Right hindlimb (tissue), 1 donor: Measurements from ENCODE around the gene IGF2.

Source experiments
- DNase-seq: peaks from one replicate; pipeline ENCODE4 v3.0.0-alpha.2; 2018

The IGF2 gene

DNA sequence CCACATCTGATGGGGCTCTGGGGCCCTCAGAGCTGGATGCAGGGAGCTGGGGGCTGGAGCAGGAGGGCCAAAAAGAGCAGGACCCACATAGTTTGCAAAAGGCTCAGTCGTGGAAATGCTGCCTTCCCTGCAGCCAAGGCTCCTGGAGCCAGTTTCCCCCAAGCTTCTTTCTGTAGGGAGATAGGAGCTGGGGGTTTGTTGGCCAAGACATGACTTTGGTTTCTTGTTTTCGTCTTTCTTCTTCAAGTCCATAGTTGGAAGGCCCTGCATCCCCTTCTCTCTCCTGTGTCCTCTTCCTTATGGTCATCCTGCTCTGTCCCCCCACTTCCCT, 36.3 kb downstream of the IGF2 start:
- DNase-seq, result no peak

DNA sequence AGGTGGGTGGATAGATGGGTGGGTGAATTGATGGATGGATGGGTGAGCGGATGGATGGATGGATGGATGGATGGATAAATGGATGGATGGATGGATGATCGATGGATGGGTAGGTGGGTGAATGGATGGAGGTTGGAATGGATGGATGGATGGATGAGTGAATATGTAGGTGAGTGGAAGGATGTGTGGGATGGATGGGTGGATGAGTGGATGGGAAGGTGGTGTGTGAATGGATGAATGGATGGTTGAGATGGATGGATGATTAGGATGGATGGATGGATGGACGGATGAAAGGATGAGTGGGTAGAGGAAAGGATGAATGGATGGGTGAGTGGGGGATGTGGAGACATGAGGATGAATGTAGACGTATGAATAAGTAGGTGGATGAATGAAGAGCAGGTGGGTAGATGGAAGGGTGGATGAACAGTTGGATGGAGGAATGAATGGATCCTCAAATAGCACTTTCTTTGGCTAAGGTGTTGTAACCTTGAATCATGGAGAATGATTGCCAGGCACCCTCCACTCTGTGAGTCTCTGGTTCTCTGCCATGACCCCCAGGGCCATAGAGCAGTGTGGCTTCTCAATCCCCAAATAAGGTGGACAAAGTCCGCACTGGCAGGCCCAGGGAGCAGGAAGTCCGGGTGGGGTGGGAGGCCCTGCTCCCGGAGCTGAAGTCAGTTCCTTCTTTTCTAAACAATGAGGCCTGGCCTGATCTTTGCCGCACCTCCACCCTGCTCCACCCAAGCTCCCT, 36.9 kb downstream of the IGF2 start:
- DNase-seq, result no peak

DNA sequence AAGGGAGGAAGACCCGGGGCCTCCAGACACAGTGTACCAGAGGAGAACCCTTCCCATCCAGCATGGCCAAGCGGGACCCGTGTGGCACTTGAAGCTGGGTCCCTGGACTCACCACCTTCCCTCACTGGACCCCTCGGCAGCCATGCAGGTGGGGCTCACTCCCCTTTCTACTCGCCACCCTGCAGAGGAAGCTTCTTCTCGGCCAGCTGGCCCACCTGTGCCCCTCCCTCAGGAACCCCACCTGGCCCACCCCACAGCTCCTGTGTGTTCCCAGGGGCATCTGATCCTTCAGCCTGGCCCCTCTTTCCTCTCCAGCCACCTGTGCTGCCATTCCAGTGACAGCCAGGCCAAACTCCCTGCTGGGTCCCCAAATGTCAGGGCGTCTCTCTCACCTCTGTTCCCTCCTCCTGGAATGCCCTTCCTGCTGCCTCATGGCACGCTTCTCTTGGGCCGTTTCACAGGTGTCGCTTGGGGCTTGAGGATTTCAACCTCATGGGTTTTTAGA, 38.0 kb downstream of the IGF2 start:
- DNase-seq, result no peak

DNA sequence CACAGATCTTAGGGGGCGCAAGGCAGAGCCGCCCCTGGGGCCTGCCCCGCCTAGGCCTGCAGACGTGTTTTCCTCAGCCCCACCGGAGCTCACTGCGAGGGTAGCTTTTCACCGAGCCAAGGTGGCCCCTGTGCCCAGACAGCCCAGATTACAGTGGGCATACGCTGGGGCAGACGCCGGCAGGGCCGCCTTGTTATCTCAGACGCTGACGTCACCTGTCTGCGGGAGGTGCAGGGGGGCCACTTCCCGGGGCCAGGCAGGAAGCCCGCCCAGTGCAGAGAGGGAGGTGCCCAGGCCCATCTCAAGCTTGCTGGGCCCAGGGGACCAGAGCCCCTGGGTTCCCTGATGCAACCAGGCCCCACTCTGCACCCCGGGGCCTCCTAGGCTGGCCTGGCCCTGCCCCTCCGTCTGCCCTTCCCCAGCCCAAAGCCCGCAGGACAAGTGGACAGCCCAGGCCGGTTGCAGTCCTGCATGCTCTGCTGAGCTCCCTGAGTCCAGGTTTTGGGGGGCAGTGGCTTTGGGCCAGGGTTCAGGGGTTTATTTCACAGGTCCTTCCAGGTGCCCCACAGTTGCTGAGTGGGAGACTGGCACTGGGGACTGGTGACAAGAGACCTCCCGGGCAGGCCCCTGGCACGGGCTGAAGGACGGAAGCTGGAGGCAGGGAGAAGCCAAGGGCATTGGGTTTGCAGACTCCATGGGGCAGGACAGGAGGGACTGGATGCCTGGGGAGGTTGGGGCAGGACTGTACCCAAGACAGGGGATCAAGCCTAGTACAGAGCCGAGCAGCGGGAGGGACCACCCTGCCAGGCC, 38.6 kb downstream of the IGF2 start:
- DNase-seq, result no peak

DNA sequence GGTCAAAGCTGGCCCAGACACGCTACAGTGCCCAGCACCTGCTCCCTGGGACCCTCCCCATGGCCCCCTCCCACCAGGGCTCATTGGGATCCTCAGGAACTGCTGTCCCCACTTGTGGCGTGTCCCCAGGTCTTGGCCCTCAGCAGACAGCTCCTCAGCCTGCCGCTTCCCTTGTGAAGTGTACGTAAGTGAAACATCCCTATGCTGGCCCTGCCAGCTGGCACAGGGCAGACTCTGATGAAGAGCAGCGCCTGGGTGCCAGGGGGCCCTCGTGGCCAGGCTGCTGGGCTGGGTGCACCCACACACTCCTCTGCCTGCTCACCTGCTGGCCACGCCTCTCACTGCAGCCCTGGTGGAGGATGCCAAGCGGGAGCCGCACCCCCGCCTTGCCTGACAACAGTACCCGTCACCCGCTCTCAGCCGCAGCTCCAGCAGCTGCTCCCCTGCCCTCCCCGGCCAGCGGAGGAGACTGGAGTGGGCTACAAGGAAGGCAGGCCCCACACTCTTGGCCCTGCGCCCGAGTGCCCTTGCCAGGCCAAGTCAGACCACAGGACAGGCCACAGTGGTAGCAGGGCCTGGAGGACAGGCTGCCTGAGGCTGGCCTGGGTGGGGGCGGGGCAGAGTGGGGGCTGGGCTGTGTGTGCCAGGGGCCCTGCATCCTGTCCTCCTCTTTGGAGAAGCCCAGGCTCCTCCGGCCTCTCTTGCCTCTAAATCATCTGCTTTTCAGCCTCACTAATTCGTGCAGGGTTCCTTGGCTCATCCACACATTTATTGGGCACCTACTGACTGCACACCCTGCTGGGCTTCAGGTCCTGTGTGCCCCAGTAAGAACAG, 39.5 kb downstream of the IGF2 start:
- peak; percentile 63 for DNase-seq

DNA sequence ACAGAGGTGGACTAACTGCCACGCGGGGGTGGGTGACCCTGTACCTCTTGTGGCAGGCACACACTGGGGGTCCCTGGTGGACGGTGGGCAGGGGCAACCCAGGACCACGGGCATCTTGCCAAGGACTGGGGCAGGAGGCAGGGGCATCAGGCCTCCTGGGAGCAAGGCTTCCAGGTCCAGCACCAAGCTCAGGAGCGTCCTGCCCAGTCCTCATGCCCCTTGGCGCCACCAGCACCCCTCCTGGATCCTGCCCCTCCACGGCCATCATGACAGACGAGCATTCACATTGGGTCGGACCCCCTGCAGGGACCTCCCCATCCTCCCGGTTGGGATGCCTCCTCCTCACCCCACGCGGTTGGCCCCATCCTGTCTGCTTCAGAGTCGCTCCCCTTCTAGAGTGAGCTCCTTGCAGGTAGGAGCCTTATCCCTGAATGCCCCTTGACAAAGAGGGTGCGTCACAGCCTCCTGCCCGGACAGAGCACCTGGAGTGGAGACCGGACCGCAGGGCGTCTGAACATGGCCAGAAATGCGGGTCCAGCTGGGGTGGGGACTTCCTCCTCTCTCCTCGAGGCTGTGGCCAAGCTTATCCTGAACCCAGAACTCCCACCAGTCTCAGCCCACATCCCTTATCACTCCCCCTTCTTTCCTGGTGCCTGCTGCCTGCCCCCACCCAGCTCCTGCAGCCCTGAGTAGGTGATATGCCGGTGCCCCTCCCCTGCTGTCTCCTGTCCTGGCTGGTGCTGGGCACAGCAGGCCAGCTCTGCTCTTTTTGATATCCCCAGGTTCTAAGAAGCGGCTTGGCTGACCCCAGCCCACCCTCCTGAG, 40.3 kb downstream of the IGF2 start:
- DNase-seq, result no peak

DNA sequence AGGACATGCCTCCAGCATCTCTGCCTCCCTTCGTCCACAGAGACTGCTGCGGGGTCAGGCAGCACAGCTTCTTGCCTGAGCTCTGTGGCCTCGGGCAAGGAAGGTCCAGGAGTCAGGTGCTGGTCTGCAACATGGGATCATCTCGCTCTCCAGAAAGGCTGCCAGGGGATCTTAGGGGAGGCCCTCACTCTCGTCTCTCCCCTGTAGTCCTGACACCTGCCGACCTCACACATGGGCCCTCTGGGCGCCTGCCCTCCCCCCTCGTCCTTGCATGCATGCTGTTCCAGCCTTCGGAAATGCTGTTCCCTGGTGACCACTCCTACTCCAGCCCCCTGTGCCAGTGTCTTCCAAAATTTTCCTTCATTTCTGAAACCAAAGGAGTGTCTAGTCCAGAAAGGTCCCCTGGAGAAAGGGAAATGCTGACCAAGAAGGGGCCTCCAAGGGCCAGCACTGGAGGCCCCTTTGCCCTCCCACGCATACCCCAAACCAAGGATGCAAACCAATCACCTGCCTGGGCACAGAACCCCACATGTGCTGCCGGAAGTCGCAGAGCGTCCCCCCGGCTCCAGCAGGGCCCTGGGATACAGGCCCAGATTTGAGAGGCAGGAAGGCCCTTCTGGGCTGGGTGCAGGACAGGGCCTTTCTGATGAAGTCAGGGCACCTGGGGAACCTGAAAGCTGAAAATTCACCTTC, 41.0 kb downstream of the IGF2 start:
- no peak for DNase-seq

DNA sequence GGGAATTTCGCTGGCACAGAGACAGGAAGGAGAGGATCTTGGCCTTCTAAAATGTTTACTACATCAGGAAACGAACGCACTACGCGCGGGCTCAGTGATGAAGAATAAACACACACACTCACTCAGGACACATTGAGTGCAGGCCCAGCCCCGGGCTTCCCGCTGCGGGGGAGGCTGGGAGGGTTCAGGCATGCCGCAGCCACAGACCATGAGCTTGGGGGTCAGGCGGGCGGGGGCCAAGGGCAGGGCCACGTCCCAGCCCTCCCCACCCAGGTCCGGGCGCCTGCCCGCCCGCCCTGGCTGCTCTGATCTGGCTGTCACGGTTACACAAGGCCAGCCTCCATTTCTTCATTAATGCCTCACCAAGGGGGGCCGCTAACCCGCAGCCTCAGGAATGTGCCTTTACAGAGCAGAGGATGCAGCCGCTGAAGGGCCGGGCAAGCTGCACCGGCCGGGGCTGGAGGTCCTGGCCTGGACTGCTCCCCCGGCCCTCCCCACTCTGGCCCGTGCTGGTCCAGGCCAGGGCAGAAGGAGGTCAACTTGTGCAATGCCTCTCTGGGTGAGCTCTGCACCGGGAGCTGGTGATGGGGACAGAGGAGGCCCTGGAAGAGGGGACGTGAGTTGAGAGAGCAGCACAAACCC, 41.7 kb downstream of the IGF2 start:
- peak; percentile 63 for DNase-seq

DNA sequence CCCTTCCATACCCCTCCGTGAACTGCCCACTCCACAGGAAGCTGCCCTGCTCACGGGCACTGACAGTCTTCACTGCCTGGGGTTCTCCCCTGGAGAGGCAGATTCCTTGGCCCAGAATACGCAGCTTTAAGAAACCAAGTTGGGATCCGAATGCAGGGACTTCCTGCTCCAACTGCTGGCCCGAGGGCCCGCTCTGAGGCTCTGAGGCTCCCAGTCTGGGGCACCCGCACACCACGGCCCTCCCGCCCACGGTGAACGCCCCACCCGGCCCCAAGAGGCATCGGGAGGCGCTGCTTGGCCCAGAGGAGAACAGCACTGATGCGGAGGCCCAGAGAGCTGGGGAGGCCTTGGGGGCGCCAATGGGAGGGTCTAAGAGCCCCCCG, 42.3 kb downstream of the IGF2 start:
- no peak for DNase-seq

DNA sequence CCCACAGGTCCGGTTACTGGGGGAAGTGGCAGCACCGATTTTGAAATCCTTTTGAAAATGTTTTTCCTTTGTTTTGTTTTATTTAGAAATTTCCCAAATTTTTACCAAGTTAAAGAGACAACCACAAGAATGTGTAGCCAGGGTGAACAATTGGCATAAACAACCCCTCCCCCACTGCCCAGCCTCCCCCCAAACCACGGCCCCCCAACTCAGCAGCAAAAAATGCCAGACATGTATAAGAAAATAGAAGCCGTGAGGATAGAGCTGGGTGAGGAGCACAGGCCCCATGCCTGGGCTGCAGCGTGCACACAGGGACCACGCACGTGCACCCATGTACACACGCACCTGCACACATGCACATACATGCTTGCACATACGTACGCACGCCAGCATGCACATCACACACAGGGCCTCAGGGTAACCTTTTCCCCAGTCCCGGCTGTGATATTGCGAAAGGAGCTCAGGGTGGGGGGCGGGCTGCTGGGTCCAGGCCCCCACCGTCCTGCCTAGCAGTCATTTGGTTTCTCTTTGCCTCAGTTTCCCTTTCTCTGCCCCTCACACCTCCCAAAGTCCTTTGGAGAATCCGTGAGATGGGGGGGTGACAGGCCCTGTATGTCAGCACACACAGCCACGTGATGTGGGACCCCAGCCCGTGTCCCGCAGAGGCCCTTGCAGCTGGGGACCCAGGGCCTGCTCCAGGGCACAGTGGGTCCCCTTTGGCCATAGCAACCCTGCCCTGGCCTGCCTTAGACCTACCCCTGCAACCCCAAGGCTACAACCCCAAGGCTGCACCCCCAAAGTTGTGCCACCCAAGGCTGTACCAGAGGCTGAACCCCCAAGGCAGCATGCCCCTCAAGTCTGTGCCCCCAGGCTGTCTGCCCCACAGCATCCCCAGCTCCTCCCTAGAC, 42.9 kb downstream of the IGF2 start:
- DNase-seq, result no peak

DNA sequence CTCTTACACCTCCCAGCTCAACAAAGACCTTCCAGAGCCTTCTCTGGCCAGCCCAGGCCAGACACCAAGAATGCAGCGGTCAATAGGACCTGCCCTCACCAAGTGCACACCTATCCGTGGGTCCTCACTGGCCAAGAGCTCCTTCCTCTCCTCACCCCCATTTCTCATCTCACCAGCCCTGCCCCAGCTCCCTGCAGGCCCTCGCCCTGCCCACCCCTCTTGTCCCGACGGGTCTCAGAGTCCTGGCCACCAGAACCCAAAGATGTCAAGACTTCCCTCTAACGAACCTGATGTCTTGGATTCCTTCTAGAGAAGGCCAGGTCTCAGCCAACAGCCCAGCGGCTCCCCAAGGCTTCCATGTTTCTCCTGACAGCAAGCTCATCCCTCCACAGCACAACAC, 43.6 kb downstream of the IGF2 start:
- no peak for DNase-seq

DNA sequence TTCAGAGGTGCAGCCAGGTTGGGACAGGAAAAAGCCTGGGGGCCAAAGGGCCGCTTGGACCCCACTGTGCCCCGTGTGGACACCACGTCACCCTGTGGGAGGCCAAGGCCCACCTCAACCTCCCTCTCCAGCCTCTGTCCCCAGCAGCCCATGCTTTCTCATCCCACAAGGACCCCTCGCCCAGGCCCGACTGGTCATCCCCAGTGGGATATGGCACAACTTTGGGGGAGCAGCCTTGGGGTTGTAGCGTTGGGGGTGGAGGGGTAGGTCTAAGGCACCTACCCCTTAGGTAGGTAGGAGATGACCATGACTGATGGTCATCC, 44.0 kb downstream of the IGF2 start:
- no peak for DNase-seq

DNA sequence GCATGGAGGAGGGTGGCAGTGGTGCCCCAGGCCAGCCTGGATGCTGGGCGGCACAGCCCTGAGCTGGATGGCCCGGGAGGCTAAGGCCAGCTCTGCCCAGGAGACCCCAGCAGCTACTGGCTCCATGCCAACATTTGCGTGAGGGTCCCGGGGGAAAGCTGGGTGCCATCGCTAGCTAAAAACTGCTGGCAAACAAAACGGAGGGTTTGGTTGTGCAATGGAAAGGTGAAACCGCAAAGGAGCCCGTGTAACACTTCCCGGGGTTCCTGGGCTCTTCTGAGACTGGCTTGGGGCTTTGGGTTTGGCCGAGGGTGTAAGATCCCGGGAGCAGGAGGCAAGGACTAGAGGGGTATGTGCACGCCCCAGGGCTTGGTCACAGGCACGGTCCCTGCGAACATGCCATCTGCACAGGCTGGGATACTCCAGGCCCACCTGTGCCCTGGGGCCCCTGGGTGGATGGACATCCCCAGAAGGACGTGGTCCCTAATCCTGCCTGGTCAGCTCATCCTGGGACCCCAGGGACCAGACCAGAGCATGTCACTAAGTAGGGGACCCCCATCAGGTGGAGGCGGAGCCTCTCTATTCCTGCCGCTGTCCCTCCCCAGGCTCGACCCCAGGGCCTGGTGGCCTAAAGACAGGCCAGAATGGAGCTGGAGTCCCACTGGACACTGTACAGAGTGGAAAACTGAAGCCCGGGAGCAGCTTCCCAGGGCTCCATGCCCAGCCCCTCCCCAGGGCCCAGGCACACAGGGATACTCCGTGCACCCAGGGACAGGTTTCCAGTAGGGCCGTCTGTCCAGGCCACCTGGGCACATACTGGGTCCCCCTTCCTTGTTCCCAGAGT, 44.6 kb downstream of the IGF2 start:
- DNase-seq, result no peak

DNA sequence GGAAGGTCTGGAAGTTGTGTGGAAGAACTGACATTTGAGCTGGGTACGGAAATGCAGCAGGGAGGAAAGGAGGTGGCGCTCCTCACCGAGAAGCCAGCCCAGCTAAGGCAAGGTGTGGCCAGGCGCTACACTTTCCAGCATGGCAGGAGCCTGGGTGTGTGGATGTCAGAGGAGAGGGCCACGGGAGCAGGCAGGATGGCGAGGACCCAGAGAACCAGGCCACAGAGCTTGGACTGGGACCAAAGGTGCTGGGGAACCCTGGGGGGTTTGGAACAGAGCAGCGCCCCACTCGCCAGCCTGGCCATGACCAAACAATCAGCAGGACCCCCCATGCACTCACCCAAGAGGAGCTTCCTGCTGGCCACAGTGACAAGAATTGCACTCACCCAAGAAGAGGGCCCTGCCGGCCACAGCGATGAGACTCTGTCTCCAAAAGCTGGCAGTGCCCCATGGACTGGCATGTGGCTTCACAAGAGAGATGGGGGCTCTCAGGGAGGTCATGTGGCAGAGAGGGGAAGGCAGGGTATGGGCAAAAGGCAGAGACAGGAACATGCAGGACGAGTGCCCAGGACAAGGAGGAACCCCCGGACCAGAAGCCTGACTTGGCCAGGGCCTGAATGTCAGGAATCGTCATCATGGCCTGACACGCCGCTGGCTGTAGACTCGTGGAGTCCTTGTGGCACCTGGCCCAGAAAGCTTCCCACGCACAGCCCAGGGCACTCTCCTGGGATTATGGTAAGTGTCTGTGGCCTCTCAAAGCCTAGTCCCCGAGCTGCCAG, 45.4 kb downstream of the IGF2 start:
- DNase-seq, result no peak

DNA sequence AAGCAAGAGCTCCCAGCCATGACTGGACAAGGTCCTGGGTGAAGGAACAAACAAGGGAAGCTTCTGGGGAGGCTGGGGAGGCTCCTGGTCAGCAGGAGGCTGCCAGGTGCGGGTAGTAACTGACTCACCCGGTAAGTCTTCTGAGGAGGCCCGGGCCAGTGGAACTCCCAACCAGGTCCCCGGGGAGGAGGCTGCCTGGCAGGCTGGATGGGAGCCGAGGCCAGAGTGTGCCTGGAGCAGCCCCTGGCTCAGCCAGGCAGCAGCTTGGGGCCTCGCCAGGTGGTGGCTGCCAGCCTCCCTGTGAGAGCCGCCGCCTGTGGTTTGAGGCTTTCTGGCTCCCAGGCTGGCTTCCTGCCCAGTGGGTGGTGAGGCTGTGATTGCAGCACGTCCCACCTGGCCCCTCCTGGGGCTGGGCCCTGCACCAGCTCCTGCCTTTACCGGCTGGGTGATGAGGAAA, 46.2 kb downstream of the IGF2 start:
- peak; percentile 61 for DNase-seq

DNA sequence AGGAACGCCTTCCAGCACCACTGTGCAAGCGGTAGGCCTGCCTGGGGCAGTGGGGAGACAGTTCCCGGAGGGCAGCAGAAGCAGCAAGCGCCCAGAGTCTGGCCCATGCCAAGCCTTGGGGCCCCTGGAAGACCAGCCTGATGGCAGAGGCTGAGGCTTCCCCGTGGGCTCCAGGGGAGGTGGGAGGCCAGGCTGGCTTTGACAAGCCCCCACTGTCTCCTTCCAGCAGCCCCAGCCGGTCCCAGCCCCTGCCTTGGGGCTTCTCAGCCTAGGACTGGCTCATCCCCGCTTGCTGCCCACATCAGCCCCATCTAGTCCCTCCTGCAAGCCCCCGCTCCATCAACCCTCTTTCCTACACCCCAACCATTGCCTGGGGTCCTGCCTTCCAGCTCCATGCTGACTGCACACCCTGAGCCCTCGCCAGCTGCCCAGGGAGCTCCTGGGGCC, 46.7 kb downstream of the IGF2 start:
- no peak for DNase-seq

DNA sequence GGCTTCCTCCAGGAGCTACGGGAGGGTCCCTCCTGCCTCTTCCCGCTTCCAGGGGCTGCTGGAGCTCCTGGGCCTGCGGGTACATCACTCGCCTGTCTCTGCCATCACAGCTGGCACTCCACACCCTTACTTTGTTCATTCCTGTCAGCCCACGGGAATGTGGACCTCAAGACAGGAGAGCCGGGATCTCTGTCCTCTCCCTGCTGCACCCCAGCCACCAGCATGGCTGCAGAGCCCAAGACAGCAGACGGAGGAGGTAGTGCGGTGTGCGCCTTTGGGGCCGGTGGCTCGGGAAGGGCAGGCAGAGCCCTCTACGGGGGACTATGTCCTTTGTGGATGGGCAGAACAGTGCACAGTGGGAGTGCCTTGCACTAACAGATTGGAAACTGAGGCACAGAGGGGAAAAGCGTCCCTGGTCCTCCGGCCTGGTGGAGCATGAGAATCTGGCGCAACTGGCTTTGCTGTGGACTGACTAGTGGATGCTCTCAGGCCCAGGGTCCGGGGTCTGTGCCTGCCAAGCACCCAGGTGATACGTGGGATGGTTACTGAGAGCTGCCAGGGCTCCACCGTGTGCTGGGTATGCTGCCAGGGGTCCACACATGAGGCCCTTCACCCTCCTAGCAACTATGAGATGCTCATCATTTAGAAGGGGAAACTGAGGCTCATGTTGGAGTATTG, 47.3 kb downstream of the IGF2 start:
- DNase-seq, result no peak
